HepG2 (cell line): Measurements from ENCODE around the gene UQCC5. TPM values are rescaled to one million over a fixed set of nuclear protein-coding genes. Genes with fewer than 3 reads are reported as not detected.

Experiments used
- EP300 ChIP-seq, 3 experiments: sonication (generic) in 1 of 3; formaldehyde crosslinking in 1 of 3; IDR thresholded peaks; 2 replicates each; pipeline versions ENCODE4 v1.5.1 to v1.6.1; 2011 to 2020; ENCODE audit warnings: low read depth in 2 of 3, low read length in 2 of 3, borderline replicate concordance in 1 of 3, improper control_type of control experiment in 1 of 3, mild to moderate bottlenecking in 1 of 3, missing genetic modification reagents in 1 of 3, moderate library complexity in 1 of 3
- FOSL1 ChIP-seq: sonication (generic); formaldehyde crosslinking; IDR thresholded peaks from 2 replicates; pipeline ENCODE4 v1.9.0; 2021; ENCODE audit warnings: missing genetic modification reagents, borderline replicate concordance
- HNRNPK ChIP-seq: fragments of 200-400 bp; formaldehyde crosslinking; IDR thresholded peaks from 2 replicates; pipeline ENCODE4 v1.6.1; 2018; ENCODE audit warnings: low read length, low read depth, moderate library complexity, mild to moderate bottlenecking; ENCODE audit not compliant: poor library complexity, severe bottlenecking
- KDM2A ChIP-seq: sonication (generic); formaldehyde crosslinking; IDR thresholded peaks from 2 replicates; pipeline ENCODE4 v1.4.0; 2020; ENCODE audit warnings: low read depth, missing genetic modification reagents, borderline replicate concordance
- MAZ ChIP-seq, 2 experiments: sonication (generic) in 1 of 2; formaldehyde crosslinking in 1 of 2; IDR thresholded peaks; 2 replicates each; pipeline versions ENCODE4 v1.5.0 to v1.6.1; 2012 to 2020; ENCODE audit warnings: low read depth in 2 of 2, mild to moderate bottlenecking in 2 of 2, borderline replicate concordance in 1 of 2, improper control_type of control experiment in 1 of 2, low read length in 1 of 2, missing genetic modification reagents in 1 of 2, moderate library complexity in 1 of 2
- MTA1 ChIP-seq: sonication (generic); formaldehyde crosslinking; IDR thresholded peaks from 2 replicates; pipeline ENCODE4 v1.4.0; 2020; ENCODE audit warnings: missing genetic modification reagents, mild to moderate bottlenecking, borderline replicate concordance
- RFXAP ChIP-seq: sonication (generic); formaldehyde crosslinking; IDR thresholded peaks from 2 replicates; pipeline ENCODE4 v1.4.0; 2020; ENCODE audit warnings: missing genetic modification reagents, borderline replicate concordance
- RXRA ChIP-seq: sonication (generic); formaldehyde crosslinking; IDR thresholded peaks from 2 replicates; pipeline ENCODE4 v1.5.1; 2020; ENCODE audit warnings: missing genetic modification reagents
- RXRB ChIP-seq: IDR thresholded peaks from 2 replicates; pipeline ENCODE4 v1.6.1; 2016; ENCODE audit warnings: borderline replicate concordance, missing genetic modification reagents, missing compliant biosample characterization
- TCF7 ChIP-seq: sonication (generic); IDR thresholded peaks from 2 replicates; pipeline ENCODE4 v1.6.1; 2016; ENCODE audit warnings: antibody characterized with exemption, low read depth
- ZNF138 ChIP-seq: sonication (generic); formaldehyde crosslinking; IDR thresholded peaks from 2 replicates; pipeline ENCODE4 v1.5.0; 2020; ENCODE audit warnings: mild to moderate bottlenecking, low read depth, missing genetic modification reagents
- ZNF24 ChIP-seq: fragments of 450-650 bp; IDR thresholded peaks from 2 replicates; pipeline ENCODE4 v1.6.1; 2017; ENCODE audit warnings: antibody characterized with exemption, mild to moderate bottlenecking
- ZNF251 ChIP-seq: sonication (generic); formaldehyde crosslinking; IDR thresholded peaks from 2 replicates; pipeline ENCODE4 v1.9.0; 2021; ENCODE audit warnings: mild to moderate bottlenecking, missing genetic modification reagents
- ZNF264 ChIP-seq: sonication (generic); formaldehyde crosslinking; IDR thresholded peaks from 2 replicates; pipeline ENCODE4 v1.4.0; 2020; ENCODE audit warnings: missing genetic modification reagents
- ZNF274 ChIP-seq: sonication (generic); formaldehyde crosslinking; IDR thresholded peaks from 2 replicates; pipeline ENCODE4 v1.5.1; 2020; ENCODE audit warnings: mild to moderate bottlenecking, missing genetic modification reagents
- ZNF33B ChIP-seq: sonication (generic); formaldehyde crosslinking; IDR thresholded peaks from 2 replicates; pipeline ENCODE4 v1.5.1; 2020; ENCODE audit warnings: mild to moderate bottlenecking, missing genetic modification reagents
- ZNF724P ChIP-seq: sonication (generic); formaldehyde crosslinking; IDR thresholded peaks from 2 replicates; pipeline ENCODE4 v1.8.0; 2022; ENCODE audit warnings: missing genetic modification reagents, borderline replicate concordance
- ZNF737 ChIP-seq: sonication (generic); formaldehyde crosslinking; IDR thresholded peaks from 2 replicates; pipeline ENCODE4 v1.5.0; 2020; ENCODE audit warnings: missing genetic modification reagents, mild to moderate bottlenecking, borderline replicate concordance
- ZNF740 ChIP-seq: sonication (generic); formaldehyde crosslinking; IDR thresholded peaks from 2 replicates; pipeline ENCODE4 v1.4.0; 2020; ENCODE audit warnings: missing genetic modification reagents
- ZSCAN30 ChIP-seq: sonication (generic); formaldehyde crosslinking; IDR thresholded peaks from 2 replicates; pipeline ENCODE4 v1.5.0; 2020; ENCODE audit warnings: mild to moderate bottlenecking, missing genetic modification reagents
- polyA plus RNA-seq, 8 experiments: library from polyadenylated mRNA; depleted of rRNA in 3 of 8; stranded (reverse) in 7 of 8; unstranded in 1 of 8; fragments of >200 nt; fragmentation: Illumina TruSeq in 4 of 8; extraction: Trizol in 4 of 8; gene quantifications; 2 replicates each; pipeline versions ENCODE4 v1.2.1 to v1.2.3, GENCODE V29; 2011 to 2016; ENCODE audit warnings: low read depth in 4 of 8, missing spikeins in 1 of 8, mixed read lengths in 1 of 8; ENCODE audit not compliant: insufficient read depth in 1 of 8
- total RNA-seq, 5 experiments: library from RNA; depleted of rRNA; stranded (reverse); fragments of >200 nt; fragmentation: Illumina TruSeq; extraction: Trizol; gene quantifications; 2 replicates each; pipeline ENCODE4 v1.2.3, GENCODE V29; 2016; ENCODE audit warnings: low read depth in 1 of 5
- TF ChIP-seq, protein P1 (sequence below): sonication (generic); formaldehyde crosslinking; IDR thresholded peaks from 2 replicates; pipeline ENCODE4 v1.4.0; 2020; ENCODE audit warnings: missing genetic modification reagents, mild to moderate bottlenecking, borderline replicate concordance

Gene UQCC5
- total and polyA plus RNA-seq, 2 of the 13 experiments (the other 11 are each of a cell fraction or from before 2014, with no cell fraction given), result 15.4 to 29.5 TPM

DNA sequence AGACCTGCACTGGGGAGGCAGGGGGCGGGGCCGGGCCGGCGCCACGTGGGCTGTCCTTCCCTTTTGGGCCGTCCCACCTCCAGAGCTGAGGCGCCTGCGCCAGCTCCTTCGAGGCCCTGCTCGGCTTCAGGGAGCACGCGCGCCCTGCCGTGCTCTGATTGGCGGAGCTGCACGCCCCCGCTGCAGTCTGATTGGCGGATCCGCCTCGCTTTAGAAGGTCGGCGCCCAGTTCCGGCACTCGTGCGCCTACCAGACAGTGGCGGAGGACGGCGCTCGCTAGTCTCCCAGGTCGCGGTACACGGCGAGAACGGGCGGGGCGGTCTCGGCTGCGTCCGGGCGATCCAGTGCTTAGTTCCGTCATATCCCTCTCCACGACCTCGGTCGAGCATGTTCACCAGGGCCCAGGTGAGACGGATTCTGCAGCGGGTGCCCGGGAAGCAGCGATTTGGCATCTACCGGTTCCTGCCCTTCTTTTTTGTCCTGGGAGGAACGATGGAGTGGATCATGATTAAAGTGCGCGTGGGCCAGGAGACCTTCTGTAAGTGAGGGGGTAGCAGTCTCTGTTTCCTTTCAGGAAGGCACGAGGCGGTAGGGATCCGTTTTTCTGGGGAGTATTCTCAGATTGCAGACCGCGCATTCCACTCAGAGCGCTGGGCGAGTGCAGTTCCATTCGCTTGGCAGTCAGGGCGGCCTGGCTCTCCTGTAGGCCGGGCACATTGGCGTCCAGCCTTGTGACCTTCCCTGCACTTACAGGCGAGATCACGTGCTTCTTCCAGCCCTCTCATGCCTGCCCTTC is at the start of gene UQCC5 (continued):
- TF ChIP-seq, protein P1, sequence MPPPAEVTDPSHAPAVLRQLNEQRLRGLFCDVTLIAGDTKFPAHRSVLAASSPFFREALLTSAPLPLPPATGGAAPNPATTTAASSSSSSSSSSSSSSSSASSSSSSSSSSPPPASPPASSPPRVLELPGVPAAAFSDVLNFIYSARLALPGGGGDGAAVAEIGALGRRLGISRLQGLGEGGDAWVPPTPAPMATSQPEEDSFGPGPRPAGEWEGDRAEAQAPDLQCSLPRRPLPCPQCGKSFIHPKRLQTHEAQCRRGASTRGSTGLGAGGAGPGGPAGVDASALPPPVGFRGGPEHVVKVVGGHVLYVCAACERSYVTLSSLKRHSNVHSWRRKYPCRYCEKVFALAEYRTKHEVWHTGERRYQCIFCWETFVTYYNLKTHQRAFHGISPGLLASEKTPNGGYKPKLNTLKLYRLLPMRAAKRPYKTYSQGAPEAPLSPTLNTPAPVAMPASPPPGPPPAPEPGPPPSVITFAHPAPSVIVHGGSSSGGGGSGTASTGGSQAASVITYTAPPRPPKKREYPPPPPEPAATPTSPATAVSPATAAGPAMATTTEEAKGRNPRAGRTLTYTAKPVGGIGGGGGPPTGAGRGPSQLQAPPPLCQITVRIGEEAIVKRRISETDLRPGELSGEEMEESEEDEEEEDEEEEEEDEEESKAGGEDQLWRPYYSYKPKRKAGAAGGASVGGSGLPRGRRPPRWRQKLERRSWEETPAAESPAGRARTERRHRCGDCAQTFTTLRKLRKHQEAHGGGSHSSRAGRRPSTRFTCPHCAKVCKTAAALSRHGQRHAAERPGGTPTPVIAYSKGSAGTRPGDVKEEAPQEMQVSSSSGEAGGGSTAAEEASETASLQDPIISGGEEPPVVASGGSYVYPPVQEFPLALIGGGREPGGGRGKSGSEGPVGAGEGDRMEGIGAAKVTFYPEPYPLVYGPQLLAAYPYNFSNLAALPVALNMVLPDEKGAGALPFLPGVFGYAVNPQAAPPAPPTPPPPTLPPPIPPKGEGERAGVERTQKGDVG (CRISPR knock-in tag), result peak; percentile 81; the same call in 1 of the 2 replicates
- TF ChIP-seq KDM2A (CRISPR knock-in tag), result peak; percentile 99
- peak; percentile 90; the same call in 1 of the 2 replicates for TF ChIP-seq ZNF138 (CRISPR knock-in tag)
- peak; percentile 72; the same call in 1 of the 2 replicates for TF ChIP-seq MTA1
- no peak for TF ChIP-seq ZNF737 (CRISPR knock-in tag)
- peak; percentile 95 for TF ChIP-seq ZNF274 (CRISPR knock-in tag)
- TF ChIP-seq ZNF264 (CRISPR knock-in tag), result peak; percentile 56
- TF ChIP-seq ZNF33B (CRISPR knock-in tag), result peak; percentile 87
- TF ChIP-seq ZNF724P (CRISPR knock-in tag), result peak; percentile 88
- peak; percentile 91; the same call in 1 of the 2 replicates for TF ChIP-seq RFXAP
- peak; percentile 69 for TF ChIP-seq RXRA (CRISPR knock-in tag)
- no peak; the same call in 1 of the 2 replicates for TF ChIP-seq ZNF740
- TF ChIP-seq ZNF24, result no peak
- peak; percentile 28; the same call in 1 of the 2 replicates for TF ChIP-seq MAZ (IDR thresholded peaks at IDR 0.05; ENCODE audit: borderline replicate concordance, low read depth, low read length)
- TF ChIP-seq MAZ (CRISPR knock-in tag; IDR thresholded peaks at IDR 0.05; ENCODE audit: low read depth), result peak; percentile 95
- peak; percentile 22 for TF ChIP-seq HNRNPK
- TF ChIP-seq TCF7, result no peak
- TF ChIP-seq ZNF251 (CRISPR knock-in tag), result no peak
- TF ChIP-seq RXRB (CRISPR knock-in tag), result peak; percentile 70; the same call in 1 of the 2 replicates
- no peak for TF ChIP-seq FOSL1 (CRISPR knock-in tag)
- TF ChIP-seq EP300 (IDR thresholded peaks at IDR 0.05; ENCODE audit: low read depth in 2 of 2, low read length in 2 of 2), result no peak
- no peak for TF ChIP-seq EP300 (CRISPR knock-in tag; IDR thresholded peaks at IDR 0.05; ENCODE audit: borderline replicate concordance)
- no peak for TF ChIP-seq ZSCAN30 (CRISPR knock-in tag)
